ENCODE results near the gene ATXN7L3. TPM values are rescaled to one million over a fixed set of nuclear protein-coding genes. Genes with fewer than 3 reads are reported as not detected.
"Not testable (repeated sequence)": the region's sequence is repeated elsewhere in the genome, so short reads cannot be mapped to it uniquely, and the experiment has no call there.

Gene ATXN7L3
- total RNA-seq, result 100 to 1,000 TPM; 102 to 104 TPM

GRCh38 chr17:44199553-44200477 is at the start of gene ATXN7L3:
TSS of gene ATXN7L3 (minus strand) at chr17:44199884. CDS start at chr17:44198070, 1,814 bp downstream.
- CTCF ChIA-PET, result interaction anchor here (2.4 to 6.0 kb wide), 3 partner anchors 11 to 146 kb away, joined by 8 to 47 read pairs (median 45); partner anchors contain the start of genes GRN and UBTF

GRCh38 chr17:44247876-44248736 is 48.4 kb upstream of the ATXN7L3 start:
- CTCF ChIA-PET, result interaction anchor here (1.3 to 1.6 kb wide), 2 partner anchors 23 to 83 kb away, joined by 3 to 4 read pairs; no protein-coding TSS in a partner anchor
- POLR2A ChIA-PET, result no interaction called here

More at GRCh38 chr17:44199553-44200477, at the start of gene ATXN7L3:
- POLR2A ChIA-PET, result interaction anchor here (0.6 to 2.0 kb wide), 5 partner anchors 9 to 22 kb away, joined by 3 to 10 read pairs (median 4); no protein-coding TSS in a partner anchor

GRCh38 chr17:44247440-44247841 is 47.8 kb upstream of the ATXN7L3 start:
- ChIA-PET POLR2A (interaction anchor here (0.6 to 1.0 kb wide), 3 partner anchors 8 to 40 kb away, joined by 3 to 6 read pairs (median 3); partner anchors contain the start of gene UBTF), CTCF (interaction anchor here (1.3 to 1.6 kb wide), 2 partner anchors 23 to 84 kb away, joined by 3 to 4 read pairs; no protein-coding TSS in a partner anchor)

GRCh38 chr17:44241106-44241624 is 41.5 kb upstream of the ATXN7L3 start:
- POLR2A ChIA-PET, result interaction anchor here (0.7 kb wide), 1 partner anchor 76 kb away, joined by 8 read pairs; no protein-coding TSS in a partner anchor
- CTCF ChIA-PET, result interaction anchor here (0.6 kb wide), 2 partner anchors 12 to 155 kb away, joined by 4 read pairs; no protein-coding TSS in a partner anchor

GRCh38 chr17:44237886-44238285 is 38.2 kb upstream of the ATXN7L3 start:
- POLR2A ChIA-PET, CTCF ChIA-PET: not testable (repeated sequence)

GRCh38 chr17:44236444-44236991 is 36.8 kb upstream of the ATXN7L3 start:
- ChIA-PET CTCF (no interaction called here), POLR2A (no interaction called here)

- ChIA-PET CTCF (interaction anchor here (0.6 kb wide), 1 partner anchor 10 kb away, joined by 3 read pairs; no protein-coding TSS in a partner anchor), POLR2A (no interaction called here)
These were observed 35.9 kb upstream of the ATXN7L3 start for GRCh38 chr17:44235583-44235936.

GRCh38 chr17:44233582-44233981 is 33.9 kb upstream of the ATXN7L3 start:
- ChIA-PET CTCF (interaction anchor here (0.7 kb wide), 1 partner anchor 8 kb away, joined by 3 read pairs; no protein-coding TSS in a partner anchor), POLR2A (no interaction called here)

- ChIA-PET POLR2A (no interaction called here), CTCF (interaction anchor here (0.6 kb wide), 1 partner anchor 10 kb away, joined by 4 read pairs; no protein-coding TSS in a partner anchor)
These were observed 32.4 kb upstream of the ATXN7L3 start for GRCh38 chr17:44232061-44232460.

- CTCF ChIA-PET, result interaction anchor here (1.8 kb wide), 1 partner anchor 9 kb away, joined by 6 read pairs; no protein-coding TSS in a partner anchor
- POLR2A ChIA-PET, result no interaction called here
These were observed 30.5 kb upstream of the ATXN7L3 start for GRCh38 chr17:44230140-44230539.

- POLR2A ChIA-PET, result interaction anchor here (0.6 kb wide), 1 partner anchor 88 kb away, joined by 4 read pairs; no protein-coding TSS in a partner anchor
These were observed 29.4 kb upstream of the ATXN7L3 start for GRCh38 chr17:44229090-44229489.

GRCh38 chr17:44223541-44224071 is 23.9 kb upstream of the ATXN7L3 start:
- ChIA-PET CTCF (interaction anchor here (2.1 kb wide), 1 partner anchor 13 kb away, joined by 7 read pairs; no protein-coding TSS in a partner anchor), POLR2A (no interaction called here)

More at GRCh38 chr17:44229090-44229489, 29.4 kb upstream of the ATXN7L3 start:
- CTCF ChIA-PET, result interaction anchor here (1.0 kb wide), 1 partner anchor 117 kb away, joined by 3 read pairs; the partner anchor contains the start of gene GRN

- ChIA-PET POLR2A (interaction anchor here (0.6 to 5.4 kb wide), 21 partner anchors 12 to 929 kb away, joined by 3 to 47 read pairs (median 4); partner anchors contain the start of genes ATXN7L3, GRN, HDAC5 and SLC25A39), CTCF (interaction anchor here (0.6 to 7.3 kb wide), 10 partner anchors 8 to 540 kb away, joined by 3 to 47 read pairs (median 4); partner anchors contain the start of gene TMUB2)
These were observed 22.6 kb upstream of the ATXN7L3 start for GRCh38 chr17:44222112-44222869.

GRCh38 chr17:44221862-44222111 is 22.1 kb upstream of the ATXN7L3 start:
- ChIA-PET POLR2A (interaction anchor here (0.6 to 5.4 kb wide), 22 partner anchors 11 to 930 kb away, joined by 3 to 47 read pairs (median 4); partner anchors contain the start of genes ATXN7L3, GRN, HDAC5 and RUNDC3A), CTCF (interaction anchor here (0.6 to 7.3 kb wide), 14 partner anchors 9 to 540 kb away, joined by 3 to 47 read pairs (median 4); partner anchors contain the start of genes RUNDC3A and TMUB2)

- POLR2A ChIA-PET, result interaction anchor here (0.5 to 5.4 kb wide), 26 partner anchors 11 to 1359 kb away, joined by 3 to 47 read pairs (median 4); partner anchors contain the start of genes ATXN7L3, GRN, HDAC5 and RUNDC3A
- CTCF ChIA-PET, result interaction anchor here (0.6 to 7.3 kb wide), 17 partner anchors 9 to 539 kb away, joined by 3 to 47 read pairs (median 3); partner anchors contain the start of genes RUNDC3A and TMUB2
These were observed 21.6 kb upstream of the ATXN7L3 start for GRCh38 chr17:44221084-44221861.

All from activated CD8-positive, alpha-beta memory T cell treated with anti-CD3 and anti-CD28 coated beads for 36 hours (primary cell).